GM18498 (cell line): ENCODE results near the gene SPATA33.
"Not testable (repeated sequence)": the region's sequence is repeated elsewhere in the genome, so short reads cannot be mapped to it uniquely, and the experiment has no call there.

Experiments used
- ATAC-seq: cut with Tn5 transposase; IDR thresholded peaks from one replicate; pipeline ENCODE4 v1.9.1; 2021; ENCODE audit warnings: mild to moderate bottlenecking, moderate library complexity; ENCODE audit not compliant: unreplicated experiment

Gene SPATA33

DNA sequence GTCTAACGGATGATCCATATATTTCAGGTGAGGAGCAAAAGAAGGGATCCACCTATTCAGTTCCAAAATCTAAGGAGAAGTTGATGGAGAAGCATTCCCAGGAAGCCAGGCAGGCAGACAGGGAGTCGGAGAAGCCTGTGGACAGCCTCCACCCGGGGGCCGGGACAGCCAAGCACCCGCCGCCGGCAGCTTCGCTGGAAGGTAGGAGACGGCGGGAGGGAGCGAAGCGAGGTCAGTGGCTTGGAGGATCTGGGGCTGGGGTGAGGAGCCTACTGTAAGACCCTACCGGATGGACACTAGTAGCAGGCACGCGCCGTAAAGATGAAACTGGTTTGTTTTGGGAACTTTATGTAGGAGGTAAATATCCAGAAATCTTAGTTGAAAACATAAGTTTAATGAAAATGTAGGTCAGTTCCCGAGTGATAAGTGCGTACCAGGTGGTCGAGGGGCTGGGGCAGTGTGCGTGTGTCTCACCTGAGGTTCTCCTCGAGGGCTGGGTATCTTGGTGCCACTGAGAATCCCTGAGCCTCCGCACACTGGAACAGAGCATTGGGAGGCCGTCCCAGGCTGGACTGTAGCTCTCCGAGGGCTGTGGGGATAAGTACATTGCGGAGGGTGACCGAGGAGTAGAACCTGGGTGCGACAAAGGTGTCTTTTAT is 714 bp downstream of the SPATA33 start:
- ATAC-seq = no peak

DNA sequence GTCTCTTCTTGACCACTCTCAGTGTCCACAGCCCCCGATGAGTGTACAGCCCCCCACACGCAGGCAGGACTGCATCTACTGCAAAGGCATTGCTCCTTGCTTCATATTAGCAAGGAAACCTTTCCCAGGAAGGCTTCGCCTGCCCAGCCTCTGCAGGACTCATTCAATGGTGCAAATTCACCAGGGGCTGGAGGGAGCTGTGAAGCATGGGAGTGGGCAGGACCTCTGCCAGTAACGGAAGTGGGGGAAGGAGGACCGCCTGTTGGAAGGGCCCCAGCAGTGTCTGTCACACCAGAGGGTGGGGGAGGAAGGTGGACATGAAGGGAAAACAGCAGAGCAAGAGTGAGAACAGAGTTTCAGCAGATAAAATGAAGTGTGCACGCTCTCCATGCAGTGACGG is 2.5 kb downstream of the SPATA33 start:
- ATAC-seq = no peak

DNA sequence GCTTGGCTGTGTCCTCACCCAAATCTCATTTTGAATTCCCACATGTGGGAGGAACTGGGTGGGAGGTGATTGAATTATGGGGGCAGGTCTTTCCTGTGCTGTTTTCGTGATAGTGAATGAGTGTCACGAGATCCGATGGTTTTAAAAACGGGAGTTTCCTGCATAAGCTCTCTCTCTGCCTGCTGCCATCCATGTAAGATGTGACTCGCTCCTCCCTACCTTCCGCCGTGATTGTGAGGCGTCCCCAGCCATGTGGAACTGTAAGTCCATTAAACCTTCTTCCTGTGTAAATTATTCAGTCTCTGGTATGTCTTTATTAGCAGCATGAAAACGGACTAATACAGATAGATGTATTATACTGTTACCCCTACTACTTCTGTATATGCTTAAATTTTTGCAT is 3.6 kb downstream of the SPATA33 start:
- ATAC-seq = no peak

DNA sequence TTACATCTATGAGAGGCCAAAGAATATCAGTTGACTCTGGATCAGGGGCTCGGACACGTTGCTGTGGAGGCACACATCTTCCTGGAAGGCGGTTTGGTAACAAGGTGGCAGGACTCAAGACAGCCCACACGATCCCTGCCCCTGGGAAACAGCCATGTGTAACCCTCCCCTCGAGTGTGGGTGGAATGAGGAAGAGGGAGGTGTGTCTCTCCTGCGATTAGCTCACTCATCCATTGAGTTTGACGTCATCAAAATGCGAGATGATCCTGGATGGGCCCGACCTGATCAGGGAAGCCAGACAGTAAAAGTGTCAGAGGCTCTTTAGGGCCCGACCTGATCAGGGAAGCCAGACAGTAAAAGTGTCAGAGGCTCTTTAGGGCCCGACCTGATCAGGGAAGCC is 6.6 kb downstream of the SPATA33 start:
- ATAC-seq = not testable (repeated sequence)

DNA sequence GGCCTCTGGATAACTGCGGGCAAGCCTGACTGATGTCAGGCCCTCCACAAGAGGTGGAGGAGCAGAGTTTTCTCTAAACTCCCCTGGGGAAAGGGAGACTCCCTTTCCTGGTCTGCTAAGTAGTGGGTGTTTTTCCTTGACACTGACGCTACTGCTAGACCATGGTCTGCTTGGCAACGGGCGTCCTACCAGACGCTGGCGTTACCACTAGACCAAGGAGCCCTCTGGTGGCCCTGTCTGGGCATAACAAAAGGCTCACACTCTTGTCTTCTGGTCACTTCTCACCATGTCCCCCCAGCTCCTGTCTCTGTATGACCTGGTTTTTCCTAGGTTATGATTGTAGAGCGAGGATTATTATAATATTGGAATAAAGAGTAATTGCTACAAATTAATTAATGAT is 9.4 kb downstream of the SPATA33 start:
- not testable (repeated sequence) for ATAC-seq

DNA sequence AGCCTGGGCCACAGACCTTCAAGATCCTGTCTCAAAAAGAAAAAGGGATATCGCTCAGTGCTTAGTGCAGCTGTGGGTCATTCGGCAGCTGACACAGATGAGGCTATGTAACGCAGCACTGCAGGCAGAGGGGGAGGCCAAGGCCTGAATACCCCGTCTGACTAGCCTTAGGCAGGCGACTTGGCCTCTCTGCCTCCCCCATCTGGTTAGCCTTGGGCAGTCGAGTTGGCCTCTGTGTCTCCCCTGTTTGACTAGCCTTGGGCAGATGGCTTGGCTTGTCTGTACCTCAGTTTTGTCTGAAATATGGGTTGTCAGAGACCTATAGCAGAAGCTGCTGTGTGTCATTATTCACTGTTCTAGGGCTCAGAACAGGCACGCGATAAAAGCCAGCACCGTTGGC is 10.0 kb downstream of the SPATA33 start:
- ATAC-seq = no peak

DNA sequence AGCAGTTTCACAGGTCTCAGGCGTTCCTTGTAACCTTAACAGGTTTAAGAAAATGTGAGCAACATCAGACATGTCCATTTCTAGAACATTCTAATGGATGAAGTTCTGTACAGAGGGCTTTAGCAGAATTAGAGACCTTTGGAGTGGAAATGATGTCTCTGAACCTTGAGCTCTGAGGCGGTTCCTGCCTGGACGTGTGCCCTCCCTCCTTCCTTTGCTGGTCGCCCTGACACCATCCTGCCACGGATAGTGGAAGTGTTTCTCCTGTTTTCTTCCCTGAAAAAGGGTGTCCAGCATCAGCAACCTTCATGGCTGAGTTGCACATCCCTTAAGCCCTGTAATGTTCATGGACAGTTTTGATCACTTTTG is 11.1 kb downstream of the SPATA33 start:
- no peak for ATAC-seq

DNA sequence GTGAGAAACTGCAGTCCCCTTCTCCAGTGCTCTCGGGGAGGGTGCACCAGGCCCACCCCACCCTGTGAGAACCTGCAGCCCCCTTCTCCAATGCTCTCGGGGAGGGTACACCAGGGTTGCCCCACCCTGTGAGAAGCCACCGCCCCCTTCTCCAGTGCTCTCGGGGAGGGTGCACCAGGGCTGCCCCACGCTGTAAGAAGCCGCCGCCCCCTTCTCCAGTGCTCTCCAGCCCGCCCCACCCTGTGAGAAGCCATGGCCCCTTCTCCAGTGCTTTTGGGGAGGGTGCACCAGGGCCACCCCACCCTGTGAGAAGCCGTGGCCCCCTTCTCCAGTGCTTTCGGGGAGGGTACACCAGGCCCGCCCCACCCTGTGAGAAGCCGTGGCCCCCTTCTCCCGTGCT is 12.1 kb downstream of the SPATA33 start:
- no peak for ATAC-seq

DNA sequence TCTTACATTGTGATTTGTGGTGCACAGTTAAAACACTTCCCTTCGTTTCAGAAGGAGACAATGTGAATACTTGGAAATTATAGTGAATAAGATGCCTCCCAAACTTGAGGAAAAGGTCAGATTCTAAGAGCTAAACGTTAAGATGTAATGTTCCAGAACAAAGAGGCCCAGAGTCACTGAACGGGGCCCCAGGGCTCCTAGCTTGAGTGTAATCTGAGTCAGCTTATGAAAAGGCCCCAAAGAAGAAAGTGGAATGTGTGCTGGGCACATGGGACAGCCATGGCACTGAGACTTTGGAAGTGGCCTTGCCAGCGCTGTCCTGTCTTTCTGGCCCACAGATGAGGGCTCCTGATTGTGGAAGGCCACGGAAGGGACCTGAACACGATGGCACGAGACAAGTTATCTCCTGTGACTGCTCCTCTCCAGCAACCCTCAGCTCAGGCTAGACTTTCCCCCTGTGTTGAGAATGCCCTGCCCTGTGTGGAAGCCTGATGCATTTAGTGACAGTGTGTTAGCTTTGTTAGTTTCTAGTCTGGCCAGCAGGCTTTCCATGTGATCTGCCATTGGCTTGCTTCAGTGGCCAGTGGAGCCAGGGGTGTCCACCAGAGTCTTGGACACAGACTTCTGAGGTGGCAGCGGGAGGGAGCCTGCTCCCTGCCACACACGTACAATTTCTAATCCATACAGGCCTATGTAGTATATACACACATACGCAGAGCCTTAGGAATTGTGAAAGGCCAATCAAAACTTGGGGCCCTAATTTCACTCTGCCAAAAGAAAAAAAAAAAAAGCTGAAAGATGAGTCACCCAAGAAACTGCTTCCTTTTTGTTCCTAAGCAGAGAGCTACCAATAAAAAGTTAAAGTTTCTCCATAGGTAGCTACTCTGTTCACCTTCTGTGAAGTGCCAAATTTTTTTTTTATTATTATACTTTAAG is 13.1 kb downstream of the SPATA33 start:
- ATAC-seq = no peak

DNA sequence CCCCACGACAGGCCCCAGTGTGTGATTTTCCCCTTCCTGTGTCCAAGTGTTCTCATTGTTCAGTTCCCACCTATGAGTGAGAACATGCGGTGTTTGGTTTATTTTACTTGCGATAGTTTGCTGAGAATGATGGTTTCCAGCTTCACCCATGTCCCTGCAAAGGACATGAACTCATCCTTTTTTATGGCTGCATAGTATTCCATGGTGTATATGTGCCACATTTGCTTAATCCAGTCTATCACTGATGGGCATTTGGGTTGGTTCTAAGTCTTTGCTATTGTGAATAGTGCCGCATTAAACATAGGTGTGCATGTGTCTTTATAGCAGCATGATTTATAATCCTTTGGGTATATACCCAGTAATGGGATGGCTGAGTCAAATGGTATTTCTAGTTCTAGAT is 13.9 kb downstream of the SPATA33 start:
- ATAC-seq = not testable (repeated sequence)

DNA sequence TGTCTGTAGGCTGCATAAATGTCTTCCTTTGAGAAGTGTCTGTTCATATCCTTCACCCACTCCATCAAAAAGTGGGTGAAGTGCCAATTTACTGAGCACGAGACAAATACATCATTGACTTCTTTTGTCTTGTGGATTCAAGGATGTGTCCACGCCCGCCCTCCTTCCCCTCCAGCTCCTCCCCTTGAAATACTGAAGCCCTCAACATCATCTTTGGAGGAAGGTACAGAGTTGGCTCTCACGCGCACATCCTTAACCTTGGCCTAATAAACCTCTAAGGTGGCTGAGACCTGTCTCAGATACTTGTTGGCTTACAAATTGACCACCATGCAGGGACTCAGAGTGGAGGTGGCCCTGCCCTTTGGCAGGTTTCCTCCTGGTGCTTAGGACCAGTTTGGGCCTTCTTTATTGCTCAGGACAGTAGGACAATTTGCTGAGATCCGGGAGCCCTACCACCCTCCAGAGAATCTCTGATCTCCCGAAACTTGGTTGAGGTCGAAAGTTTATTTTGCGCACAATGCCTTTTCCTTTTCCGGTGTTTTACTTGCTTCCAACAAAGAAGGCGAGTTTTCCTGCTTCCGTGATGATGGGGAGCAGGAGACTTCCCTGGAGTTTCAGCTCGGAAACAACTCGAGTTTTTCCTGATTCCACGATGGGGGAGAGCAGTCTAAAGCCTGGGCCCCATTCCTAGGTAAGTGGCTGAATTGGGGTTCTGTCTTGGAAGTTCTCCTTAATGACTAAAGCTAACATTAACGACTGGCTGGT is 14.7 kb downstream of the SPATA33 start:
- no peak for ATAC-seq

DNA sequence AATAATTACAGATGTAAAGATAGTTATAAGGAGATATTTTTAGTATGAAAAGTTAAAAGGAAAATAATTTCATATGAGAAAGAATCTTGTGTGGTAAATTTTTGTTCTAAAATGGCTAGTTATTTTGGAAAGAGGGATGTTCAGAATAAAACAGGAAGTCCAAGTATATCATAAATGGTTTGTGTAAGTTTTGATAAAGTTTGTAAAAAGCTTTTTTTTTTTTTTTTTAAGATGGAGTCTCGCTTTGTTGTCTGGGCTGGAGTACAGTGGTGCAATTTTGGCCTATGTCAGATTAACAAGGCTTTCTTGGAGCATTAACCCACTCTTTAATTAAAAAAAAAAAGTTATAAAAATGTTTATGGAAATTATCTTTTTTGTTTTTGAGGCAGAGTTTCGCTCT is 20.6 kb downstream of the SPATA33 start:
- no peak for ATAC-seq

DNA sequence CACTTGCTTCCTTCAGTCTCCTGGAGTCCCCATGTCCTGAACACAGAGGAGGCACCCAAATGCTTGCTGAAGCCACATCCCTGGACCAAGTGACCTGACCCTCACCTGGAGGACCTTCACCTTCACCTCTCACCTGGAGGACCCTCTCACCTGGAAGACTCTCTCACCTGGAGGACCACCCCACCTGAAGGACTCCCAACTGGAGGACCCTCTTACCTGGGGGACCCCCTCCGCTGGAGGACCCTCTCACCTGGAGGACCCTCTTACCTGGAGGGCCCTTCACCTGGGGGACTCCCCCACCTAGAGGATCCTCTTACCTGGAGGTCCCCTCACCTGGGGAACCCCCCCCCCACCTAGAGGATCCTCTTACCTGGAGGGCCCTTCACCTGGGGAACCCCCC is 28.3 kb downstream of the SPATA33 start:
- no peak for ATAC-seq

DNA sequence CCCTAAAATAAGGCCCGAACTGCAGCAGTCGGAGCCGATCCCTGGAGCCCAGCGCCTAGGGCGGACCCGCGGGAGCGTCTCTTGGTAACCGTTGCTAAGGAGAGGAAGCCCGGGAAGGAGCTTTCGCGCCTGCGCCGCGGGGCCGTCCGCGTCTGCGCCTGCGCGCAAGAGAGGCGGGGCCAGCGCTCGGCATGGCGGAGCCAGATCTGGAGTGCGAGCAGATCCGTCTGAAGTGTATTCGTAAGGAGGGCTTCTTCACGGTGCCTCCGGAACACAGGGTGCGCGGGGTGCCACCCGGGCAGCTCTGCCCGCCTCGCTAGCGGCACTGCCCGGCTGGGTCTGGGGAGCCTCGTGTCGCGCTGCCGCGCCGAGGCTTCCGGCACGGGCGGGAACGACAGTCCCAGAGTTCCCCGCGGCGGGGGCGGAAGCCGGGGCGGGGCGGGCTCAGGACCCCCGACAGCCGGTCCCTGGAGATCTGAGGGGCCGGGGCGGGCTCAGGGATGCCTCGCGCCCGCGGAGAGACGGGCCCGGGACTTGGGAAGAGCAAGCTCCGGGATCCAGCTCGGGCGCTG is 29.0 kb downstream of the SPATA33 start, which contains the start of gene CDK10:
Gene CDK10 (plus strand): TSS at position 170 of the 572 bp plus-strand sequence. CDS start 22 bp downstream, at position 192.
- ATAC-seq = peak; percentile 79

DNA sequence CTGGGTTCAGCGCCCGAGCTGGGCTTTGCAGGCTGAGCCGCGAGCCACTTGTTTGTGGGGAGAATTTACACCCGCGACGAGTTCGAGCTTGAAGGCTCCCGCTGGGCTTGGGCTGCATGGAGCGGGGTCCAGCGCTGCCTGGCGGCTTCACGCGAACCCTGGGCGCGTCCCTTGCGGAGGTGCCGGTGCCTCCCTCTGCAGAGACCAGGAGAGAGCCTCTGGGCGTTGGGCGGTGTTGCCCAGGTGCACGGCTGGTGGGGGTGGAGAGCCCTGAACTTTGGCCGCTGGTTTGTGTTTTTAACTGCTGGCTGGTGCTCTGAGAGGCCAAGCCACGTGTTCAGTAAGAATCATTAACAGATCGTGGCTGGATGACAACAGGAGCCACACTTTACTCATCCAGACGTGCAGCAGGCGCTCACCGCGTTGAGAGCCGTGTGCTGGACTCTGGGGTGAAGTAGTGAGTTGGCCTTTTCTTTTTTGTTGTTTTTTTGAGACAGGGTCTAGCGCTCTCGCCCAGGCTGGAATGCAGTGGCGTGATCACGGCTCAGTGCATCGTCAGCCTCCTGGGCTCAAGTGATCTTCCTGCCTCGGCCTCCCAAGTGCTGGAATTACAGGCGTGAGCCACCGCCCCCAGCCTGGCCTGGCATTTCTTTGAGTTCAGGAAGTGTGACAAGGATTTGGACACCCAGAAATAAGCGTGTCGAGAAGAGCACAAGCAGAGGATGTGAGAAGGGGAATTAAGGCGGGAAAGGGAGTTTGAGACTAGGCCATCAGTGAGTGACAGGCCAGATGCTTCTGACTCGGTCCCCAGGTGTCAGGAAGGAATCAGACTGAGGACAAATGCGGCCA is 29.7 kb downstream of the SPATA33 start:
- ATAC-seq = peak; percentile 38

DNA sequence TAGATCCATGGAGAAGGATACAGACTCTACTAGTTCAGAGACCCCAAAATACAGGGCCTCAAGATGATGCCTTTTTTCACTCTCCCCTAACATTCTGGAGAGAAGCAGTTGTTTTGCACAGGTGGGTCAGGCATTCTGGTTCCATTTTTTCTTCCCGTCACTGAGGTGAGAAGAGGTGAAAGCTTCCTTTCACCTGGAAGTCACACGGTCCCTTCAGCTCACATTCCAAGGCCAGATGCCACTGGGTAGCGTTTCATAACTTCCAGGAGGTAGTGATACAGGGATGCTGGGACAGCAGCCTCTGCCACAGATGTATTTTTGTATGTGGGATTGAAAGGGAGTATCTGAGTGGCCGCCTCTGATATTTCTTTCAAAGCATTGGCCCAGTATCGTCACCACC is 30.8 kb downstream of the SPATA33 start:
- ATAC-seq = no peak

DNA sequence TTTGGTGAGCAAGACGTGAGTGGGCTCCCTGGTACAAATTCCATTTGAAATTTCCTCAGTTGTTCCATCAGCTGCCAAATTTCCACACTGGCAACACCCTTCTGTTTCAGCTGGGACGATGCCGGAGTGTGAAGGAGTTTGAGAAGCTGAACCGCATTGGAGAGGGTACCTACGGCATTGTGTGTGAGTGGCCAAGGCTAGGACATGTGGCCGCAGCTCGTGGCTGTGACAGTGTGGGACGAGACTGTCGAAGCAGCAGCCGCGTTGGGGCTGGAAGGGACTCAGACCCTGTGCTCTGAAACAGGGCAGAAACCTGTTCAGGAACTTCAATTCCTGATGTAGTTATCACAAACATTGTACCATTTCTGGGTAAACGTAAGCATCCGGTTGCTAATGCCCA is 31.5 kb downstream of the SPATA33 start:
- no peak for ATAC-seq

DNA sequence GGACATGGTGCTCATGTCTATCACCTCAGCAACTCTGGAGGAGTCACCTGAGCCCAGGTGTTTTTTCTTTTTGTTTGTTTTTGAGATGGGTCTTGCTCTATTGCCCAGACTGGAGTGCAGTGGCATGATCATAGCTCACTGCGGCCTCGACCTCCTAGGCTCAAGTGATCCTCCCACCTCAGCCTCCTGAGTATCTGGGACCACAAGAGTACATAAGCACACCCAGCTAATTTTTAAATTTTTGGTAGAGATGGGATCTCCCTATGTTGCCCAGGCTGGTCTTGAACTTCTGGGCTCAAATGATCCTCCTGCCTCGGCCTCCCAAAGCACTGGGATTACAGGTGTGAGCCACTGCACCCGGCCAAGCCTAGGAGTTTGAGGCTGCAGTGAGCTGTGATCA is 32.0 kb downstream of the SPATA33 start:
- ATAC-seq = not testable (repeated sequence)

DNA sequence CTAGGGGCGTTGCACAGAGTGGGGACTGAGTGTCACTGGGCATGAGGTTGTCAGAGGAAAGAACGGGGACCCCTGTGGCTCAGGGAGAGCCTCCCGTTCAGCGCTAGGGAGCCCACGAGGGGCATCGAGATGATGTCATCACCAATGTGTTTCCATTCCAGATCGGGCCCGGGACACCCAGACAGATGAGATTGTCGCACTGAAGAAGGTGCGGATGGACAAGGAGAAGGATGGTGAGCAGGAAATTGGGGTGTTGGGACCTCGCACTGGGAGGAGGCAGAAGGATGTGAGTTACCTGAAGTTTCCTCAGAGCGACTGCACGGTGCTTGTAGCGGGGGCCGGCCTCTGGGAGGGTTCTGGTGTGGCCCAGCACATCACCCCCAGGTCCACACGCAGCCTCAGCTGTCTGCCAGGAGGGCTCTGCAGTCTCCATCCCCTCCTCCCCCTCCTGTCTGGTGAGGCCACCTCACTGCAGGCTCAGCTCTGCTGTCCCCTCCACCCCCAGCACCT is 32.8 kb downstream of the SPATA33 start:
- ATAC-seq = no peak
